ENCODE results near the gene ITPRID1. TPM values are rescaled to one million over a fixed set of nuclear protein-coding genes. Genes with fewer than 3 reads are reported as not detected.
"Not testable (repeated sequence)": the region's sequence is repeated elsewhere in the genome, so short reads cannot be mapped to it uniquely, and the experiment has no call there.

Gene ITPRID1
- total and polyA plus RNA-seq, 2 experiments from 2014 or later, result not detected

- Histone ChIP-seq H3K9ac (no peak overlapping the region), H2AFZ (no peak overlapping the region), H4K20me1 (ENCODE audit: insufficient read depth) (no peaks in the 10 kb centered on the region), H3K27me3 (replicated peaks; ENCODE audit: insufficient read depth) (no peaks in the 10 kb centered on the region), H3K4me3 (no peak overlapping the region), H3K4me2 (ENCODE audit: unreplicated experiment) (no peak overlapping the region), H3K79me2 (ENCODE audit: insufficient read depth) (no peaks in the 10 kb centered on the region), H3K9me2 (ENCODE audit: insufficient read depth) (no peaks in the 10 kb centered on the region; the same call in 1 of the 2 replicates), H3K36me3 (ENCODE audit: low read depth) (no peaks in the 10 kb centered on the region), H3F3A (ENCODE audit: insufficient read depth) (no peaks in the 10 kb centered on the region), H3K9me3 (ENCODE audit: low read depth) (no peaks in the 10 kb centered on the region), H3K4me1 (ENCODE audit: insufficient read depth) (no peaks in the 10 kb centered on the region), H3K27ac (no peak overlapping the region)
- in situ Hi-C loops (cut with MboI), result no loop called here
- DNase-seq, result no peak
- no peak for TF ChIP-seq EZH2 (IDR thresholded peaks at IDR 0.05; ENCODE audit: insufficient read depth, poor library complexity, severe bottlenecking)
- no peak for TF ChIP-seq EZH2phosphoT487 (IDR thresholded peaks at IDR 0.05; ENCODE audit: insufficient read depth, low read depth)
These were observed 13.0 kb downstream of the ITPRID1 start for GRCh38 chr7:31526864-31527263.

DNA sequence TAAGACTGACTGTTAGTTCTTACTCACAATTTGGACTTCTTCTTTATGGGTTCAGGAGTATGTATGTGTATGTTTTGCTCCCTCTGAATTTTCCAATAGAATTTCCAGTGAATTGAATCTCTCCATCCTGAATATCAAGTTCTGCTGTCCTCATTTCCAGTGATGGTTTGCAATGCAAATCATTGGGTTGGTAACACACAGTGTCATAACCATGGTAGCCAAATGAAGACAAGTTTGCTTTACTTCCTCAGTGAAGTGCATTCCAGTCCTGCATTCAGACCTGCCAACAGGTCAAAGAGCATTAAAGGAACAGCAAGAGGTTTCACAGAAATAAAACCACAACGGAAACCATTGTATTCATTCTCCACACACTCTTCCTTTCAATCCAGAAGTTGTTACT lies 15.2 kb downstream of the ITPRID1 start:
- WGBS, 2 experiments (ENCODE audit: low coverage in 1 of 2, low lambda C conversion rate in 2 of 2, missing lambda C conversion rate in 2 of 2), result 11 to 12% methylated on average over 1 of the region's 1 CpG
- Histone ChIP-seq H4K20me1 (ENCODE audit: insufficient read depth) (no peaks in the 10 kb centered on the region), H3F3A (ENCODE audit: insufficient read depth) (no peaks in the 10 kb centered on the region), H3K9me3 (ENCODE audit: low read depth) (no peaks in the 10 kb centered on the region), H3K4me1 (ENCODE audit: insufficient read depth) (no peaks in the 10 kb centered on the region), H3K9ac (no peak overlapping the region), H3K4me2 (ENCODE audit: unreplicated experiment) (no peak overlapping the region), H3K27ac (no peak overlapping the region), H2AFZ (no peak overlapping the region), H3K9me2 (ENCODE audit: insufficient read depth) (no peaks in the 10 kb centered on the region; the same call in 1 of the 2 replicates), H3K79me2 (ENCODE audit: insufficient read depth) (no peaks in the 10 kb centered on the region), H3K4me3 (no peak overlapping the region), H3K36me3 (ENCODE audit: low read depth) (no peaks in the 10 kb centered on the region), H3K27me3 (replicated peaks; ENCODE audit: insufficient read depth) (no peaks in the 10 kb centered on the region)
- TF ChIP-seq EZH2phosphoT487 (IDR thresholded peaks at IDR 0.05; ENCODE audit: insufficient read depth, low read depth) (no peak), EZH2 (IDR thresholded peaks at IDR 0.05; ENCODE audit: insufficient read depth, poor library complexity, severe bottlenecking) (no peak)
- no peak for DNase-seq
- in situ Hi-C loops (cut with MboI), result no loop called here

DNA sequence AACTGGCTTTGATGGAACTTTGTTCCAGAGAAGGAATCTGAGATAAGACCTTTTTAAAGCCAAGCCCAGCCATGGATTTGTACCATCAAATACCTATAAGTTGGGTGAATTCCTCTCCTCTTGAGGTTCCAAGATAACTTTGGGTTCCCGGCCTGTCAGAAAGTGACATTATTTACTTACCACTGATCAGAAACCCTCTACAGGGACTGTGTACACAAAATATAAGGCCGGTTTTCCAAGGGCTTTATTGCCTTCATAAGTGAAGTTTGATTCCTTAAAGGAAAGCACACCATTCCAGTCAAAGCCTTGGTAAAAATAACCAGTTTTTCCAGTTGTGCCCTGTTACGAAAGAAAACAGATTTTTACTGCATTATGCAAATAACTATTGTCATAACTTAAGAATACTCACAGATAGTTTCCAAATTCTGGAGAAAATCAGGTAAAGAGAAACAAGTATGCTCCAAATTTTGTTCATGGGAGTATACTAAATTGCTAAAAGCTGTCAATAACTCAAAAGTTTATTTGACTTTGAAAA lies 26.8 kb downstream of the ITPRID1 start:
- H3K9me3 ChIP-seq (ENCODE audit: low read depth); H3K9me2 ChIP-seq (ENCODE audit: insufficient read depth); H3K36me3 ChIP-seq (ENCODE audit: low read depth); H3K27ac ChIP-seq; DNase-seq; H3F3A ChIP-seq (ENCODE audit: insufficient read depth); H2AFZ ChIP-seq; H3K4me2 ChIP-seq (ENCODE audit: unreplicated experiment); H3K79me2 ChIP-seq (ENCODE audit: insufficient read depth); in situ Hi-C loops (cut with MboI); H3K9ac ChIP-seq; H3K27me3 ChIP-seq (replicated peaks; ENCODE audit: insufficient read depth); H3K4me1 ChIP-seq (ENCODE audit: insufficient read depth); H3K4me3 ChIP-seq; H4K20me1 ChIP-seq (ENCODE audit: insufficient read depth): not testable (repeated sequence)
- 11 to 24% methylated on average over 3 of the region's 3 CpGs for WGBS, 2 experiments (ENCODE audit: low coverage in 1 of 2, low lambda C conversion rate in 2 of 2, missing lambda C conversion rate in 2 of 2)

DNA sequence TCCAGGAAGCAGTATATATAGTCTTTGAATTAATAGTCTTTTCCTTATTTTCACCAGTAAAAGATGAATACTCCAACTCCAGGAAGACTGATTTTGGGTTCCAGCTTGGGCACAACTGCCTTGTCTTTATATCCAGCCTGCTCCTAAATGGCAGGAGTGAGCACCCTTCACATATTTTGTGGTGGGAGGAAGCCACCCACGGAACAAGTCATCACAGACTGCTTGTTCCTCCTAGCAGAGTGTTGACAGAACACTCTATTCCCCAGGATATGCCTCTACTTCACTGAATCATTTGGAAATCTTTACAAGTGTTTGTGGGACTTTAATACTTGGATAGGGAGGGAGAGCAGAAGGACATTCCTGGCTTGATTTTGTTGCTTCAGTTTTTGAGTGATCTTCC lies 31.7 kb downstream of the ITPRID1 start:
- Histone ChIP-seq H3K9me3 (ENCODE audit: low read depth) (no peaks in the 10 kb centered on the region), H3K9me2 (ENCODE audit: insufficient read depth) (no peaks in the 10 kb centered on the region), H3K4me3 (no peak overlapping the region), H3K36me3 (ENCODE audit: low read depth) (no peaks in the 10 kb centered on the region), H3K27me3 (replicated peaks; ENCODE audit: insufficient read depth) (no peaks in the 10 kb centered on the region), H3F3A (ENCODE audit: insufficient read depth) (no peaks in the 10 kb centered on the region), H3K4me1 (ENCODE audit: insufficient read depth) (no peaks in the 10 kb centered on the region), H2AFZ (no peak overlapping the region), H3K79me2 (ENCODE audit: insufficient read depth) (no peaks in the 10 kb centered on the region), H3K27ac (no peak overlapping the region), H3K9ac (no peak overlapping the region), H3K4me2 (ENCODE audit: unreplicated experiment) (no peak overlapping the region), H4K20me1 (ENCODE audit: insufficient read depth) (peaks cover 3% of the 10 kb centered on the region; the same call in 1 of the 2 replicates)
- in situ Hi-C loops (cut with MboI), result no loop called here
- 0% methylated on average over 1 of the region's 1 CpG for WGBS, 2 experiments (ENCODE audit: low coverage in 1 of 2, low lambda C conversion rate in 2 of 2, missing lambda C conversion rate in 2 of 2)
- no peak for DNase-seq
- no peak for TF ChIP-seq EZH2 (IDR thresholded peaks at IDR 0.05; ENCODE audit: insufficient read depth, poor library complexity, severe bottlenecking)
- TF ChIP-seq EZH2phosphoT487 (IDR thresholded peaks at IDR 0.05; ENCODE audit: insufficient read depth, low read depth), result no peak

GRCh38 chr7:31549611-31550010 lies 35.7 kb downstream of the ITPRID1 start:
- Histone ChIP-seq H3F3A (ENCODE audit: insufficient read depth) (no peaks in the 10 kb centered on the region), H3K9ac (no peak overlapping the region), H3K4me3 (no peak overlapping the region), H2AFZ (no peak overlapping the region), H3K79me2 (ENCODE audit: insufficient read depth) (no peaks in the 10 kb centered on the region), H3K9me2 (ENCODE audit: insufficient read depth) (no peaks in the 10 kb centered on the region), H3K4me1 (ENCODE audit: insufficient read depth) (no peaks in the 10 kb centered on the region), H3K4me2 (ENCODE audit: unreplicated experiment) (no peak overlapping the region), H3K9me3 (ENCODE audit: low read depth) (no peaks in the 10 kb centered on the region), H3K27ac (no peak overlapping the region), H3K36me3 (ENCODE audit: low read depth) (no peaks in the 10 kb centered on the region), H3K27me3 (replicated peaks; ENCODE audit: insufficient read depth) (no peaks in the 10 kb centered on the region), H4K20me1 (ENCODE audit: insufficient read depth) (no peaks in the 10 kb centered on the region)
- TF ChIP-seq EZH2phosphoT487 (IDR thresholded peaks at IDR 0.05; ENCODE audit: insufficient read depth, low read depth) (no peak), EZH2 (IDR thresholded peaks at IDR 0.05; ENCODE audit: insufficient read depth, poor library complexity, severe bottlenecking) (no peak)
- in situ Hi-C loops (cut with MboI), result no loop called here
- DNase-seq, result no peak

All from GM23248 (cell line).